Retina (tissue), 1 donor: Measurements from ENCODE around the gene KCNK4.

Experiments used
- DNase-seq: peaks from one replicate; pipeline ENCODE4 v3.0.0-alpha.2; 2016

The KCNK4 gene

DNA sequence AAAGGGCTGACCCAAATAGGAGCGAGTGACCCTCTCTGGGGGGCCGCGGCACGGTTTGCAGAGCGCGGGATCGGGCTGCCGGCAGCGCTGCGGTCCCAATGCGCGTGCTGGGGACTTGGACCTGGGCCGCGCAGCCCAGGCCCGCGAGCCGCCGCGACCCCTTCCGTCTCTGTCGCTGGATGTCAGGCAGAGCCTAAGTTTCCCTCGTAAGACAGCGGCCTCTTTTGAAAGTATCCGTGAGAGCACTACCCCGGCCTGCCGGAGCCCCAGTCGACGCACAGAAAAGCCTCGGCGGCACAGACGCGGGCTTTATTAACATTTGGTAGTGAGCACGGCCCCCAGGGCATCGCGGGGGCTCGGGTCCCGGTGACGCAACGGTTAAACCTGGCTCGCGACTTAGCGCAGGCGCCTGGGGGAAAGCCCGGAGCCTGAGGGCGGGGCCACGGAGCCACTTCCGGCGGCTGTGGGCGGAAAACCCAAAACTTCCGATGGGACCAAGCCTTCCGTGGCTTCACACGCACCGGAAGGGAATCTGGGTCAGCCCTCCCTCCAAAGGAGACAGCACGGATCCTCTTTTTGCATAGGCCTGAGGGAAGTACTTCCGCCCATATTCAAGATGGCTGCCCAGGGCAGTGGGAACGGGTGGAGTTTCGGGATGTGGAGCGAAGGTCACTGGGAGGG is 21.4 kb upstream of the KCNK4 start:
- DNase-seq: peak; percentile 99

GRCh38 chr11:64275031-64275800 is 15.9 kb upstream of the KCNK4 start:
- DNase-seq: no peak

DNA sequence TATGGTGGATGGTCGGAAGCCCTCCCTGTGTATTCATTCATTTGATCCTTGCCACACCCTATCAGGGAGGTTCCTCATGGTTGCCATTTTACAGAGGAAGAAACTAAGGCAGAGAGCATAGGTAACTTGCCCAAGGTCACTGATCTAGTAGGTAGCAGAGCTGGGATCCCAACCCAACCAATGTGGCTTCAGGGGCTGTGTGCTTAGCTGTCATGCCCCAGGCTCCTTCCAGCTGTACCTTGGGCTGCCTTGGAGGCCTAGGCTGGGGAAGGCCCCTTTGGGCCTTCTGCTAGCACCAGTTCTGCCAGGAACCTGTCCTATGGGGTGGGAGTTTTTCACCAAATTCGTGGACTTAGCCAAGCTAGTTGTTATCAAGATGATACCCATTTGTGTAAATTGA is 15.3 kb upstream of the KCNK4 start:
- DNase-seq: no peak

DNA sequence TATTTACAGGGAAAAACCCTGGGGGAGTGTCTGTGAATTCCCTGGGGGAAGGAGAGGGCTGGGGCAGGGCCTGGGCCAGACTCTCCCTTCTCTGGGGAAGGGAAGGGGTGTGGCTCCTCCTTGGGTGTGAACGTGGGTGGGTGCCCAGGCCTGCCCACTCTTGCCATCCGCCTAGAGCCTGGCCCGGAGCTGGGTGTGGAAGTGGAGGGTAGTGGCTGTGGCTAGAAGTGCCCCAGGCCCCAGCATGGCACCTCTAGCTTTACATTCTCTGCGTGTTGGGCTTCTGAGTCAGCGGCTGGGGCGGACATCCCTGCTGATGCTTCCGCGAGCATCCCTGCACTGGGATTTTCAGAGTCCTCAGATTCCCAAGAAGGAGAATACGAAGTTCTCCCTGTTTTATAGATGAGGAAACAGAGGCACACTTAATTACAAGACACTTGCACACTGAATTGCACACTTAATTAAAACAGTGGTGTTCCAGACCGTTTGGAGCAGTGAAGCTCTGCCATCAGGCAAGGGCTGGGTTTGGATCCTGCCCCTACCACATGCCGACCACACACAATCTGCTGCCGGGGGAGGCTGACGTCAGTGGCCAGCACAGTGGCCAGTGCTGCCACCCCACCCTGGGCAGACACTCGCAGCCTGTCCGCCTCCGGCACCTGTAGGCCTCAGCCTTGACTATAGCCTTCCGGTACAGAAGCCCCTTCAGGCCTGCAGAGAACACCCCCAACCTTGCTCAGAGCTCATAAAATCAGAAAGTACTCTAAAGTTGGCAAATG is 14.3 kb upstream of the KCNK4 start:
- DNase-seq: no peak

DNA sequence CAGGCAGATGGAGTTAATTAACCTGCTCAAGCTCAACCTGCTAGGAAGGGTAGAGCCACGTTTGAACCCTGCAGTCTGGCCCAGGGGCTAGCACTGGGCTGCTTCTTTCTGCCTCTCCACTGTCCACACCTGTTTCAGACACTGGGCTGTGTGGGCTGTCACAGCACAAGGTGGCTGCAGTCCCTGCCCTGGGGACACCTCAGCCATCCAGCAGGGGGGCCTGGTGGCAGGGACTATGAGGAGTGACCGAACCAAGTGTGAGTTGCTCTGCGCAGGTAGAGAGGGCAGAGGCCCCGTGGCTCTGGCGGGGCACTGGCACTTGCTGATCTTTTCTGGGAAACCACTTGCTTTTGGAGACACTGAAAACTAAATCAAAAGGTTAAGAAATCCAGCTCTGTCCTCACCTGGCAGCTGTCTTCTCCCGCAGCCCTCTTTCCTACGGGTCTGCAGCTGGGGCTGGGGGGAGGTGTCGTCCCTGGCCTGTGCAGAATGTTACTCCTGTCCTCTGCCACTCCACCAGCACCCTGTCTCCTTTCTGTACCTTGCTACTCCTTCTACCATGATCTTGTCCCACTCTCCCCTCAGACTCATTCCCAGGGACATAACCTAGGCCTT is 12.4 kb upstream of the KCNK4 start:
- no peak for DNase-seq

GRCh38 chr11:64281957-64282770 is 8.9 kb upstream of the KCNK4 start:
- no peak for DNase-seq

DNA sequence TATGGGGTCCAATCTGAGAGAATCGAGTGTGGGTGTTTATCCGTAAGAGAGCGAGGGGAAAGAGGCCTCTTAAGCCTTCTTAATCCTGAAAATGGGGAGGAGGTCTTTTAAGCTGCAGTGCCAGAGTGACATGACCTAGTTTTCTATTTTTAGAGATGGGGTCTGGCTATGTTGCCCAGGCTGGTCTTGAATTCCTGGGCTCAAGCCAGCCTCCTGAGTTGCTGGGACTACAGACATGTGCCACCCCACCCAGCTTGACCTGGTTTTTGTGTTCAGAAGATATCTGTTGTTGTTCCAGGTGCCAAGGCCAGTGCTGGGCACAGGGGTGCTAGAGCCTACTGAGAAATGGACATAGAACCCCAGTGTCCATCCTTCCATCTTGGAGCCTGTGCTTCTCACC is 8.0 kb upstream of the KCNK4 start:
- DNase-seq: no peak

DNA sequence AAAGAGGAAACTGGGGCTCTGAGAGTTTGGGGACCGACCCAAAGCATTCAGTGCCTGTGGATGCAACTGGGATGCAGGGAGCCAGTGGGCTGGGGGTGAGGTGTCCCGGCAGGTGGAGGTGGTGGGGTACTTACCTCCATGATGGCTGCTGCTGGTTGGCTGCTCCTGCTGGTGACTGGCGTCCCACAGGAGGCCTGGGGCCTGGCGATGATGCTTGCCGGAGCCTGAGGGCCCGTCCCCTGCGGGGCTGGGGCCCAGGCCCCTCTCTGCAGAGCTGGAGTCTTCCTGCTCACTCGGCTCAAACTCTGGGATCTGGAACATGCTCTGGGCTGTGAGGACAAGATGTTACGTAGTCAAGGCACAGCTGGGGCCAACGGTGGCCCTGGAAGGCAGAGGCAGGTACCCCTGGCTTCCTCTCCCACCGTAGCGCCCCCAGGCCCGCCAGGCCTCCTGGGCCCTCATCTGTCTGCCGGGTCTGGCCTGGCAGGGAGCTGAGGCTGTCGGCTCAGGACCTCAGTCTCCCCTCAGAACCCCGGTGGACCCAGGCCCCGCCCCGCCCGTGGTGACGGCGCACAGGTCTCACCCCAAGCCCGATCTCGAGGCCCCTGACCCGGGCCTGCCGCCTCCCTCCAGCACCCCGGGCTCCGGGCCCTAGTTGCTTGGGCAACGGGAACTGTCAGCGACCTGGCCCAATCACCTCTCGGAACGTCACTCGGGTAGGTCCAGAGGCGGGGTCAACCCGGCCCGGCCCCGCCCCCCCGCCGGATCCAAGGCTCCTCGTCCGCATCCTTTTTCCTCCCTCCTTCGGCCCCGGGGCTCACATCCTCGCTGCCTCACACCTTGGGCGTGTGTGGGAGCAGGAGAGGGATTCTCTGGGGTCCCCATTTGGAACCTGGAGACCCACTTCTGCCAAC is 6.8 kb upstream of the KCNK4 start, which contains the start of gene BAD:
BAD (minus strand) TSS at position 618 of the 914 bp plus-strand sequence; CDS start at position 321, 297 bp downstream.
- DNase-seq: peak; percentile 97

GRCh38 chr11:64284962-64285884 is 5.9 kb upstream of the KCNK4 start, which contains the start of gene GPR137:
Gene GPR137, plus strand, starts transcription at chr11:64285848. Its CDS starts 677 bp downstream, at chr11:64286525.
- peak; percentile 98 for DNase-seq

GRCh38 chr11:64285885-64286800 is 5.0 kb upstream of the KCNK4 start:
- no peak for DNase-seq

GRCh38 chr11:64286801-64287159 is 4.3 kb upstream of the KCNK4 start:
- no peak for DNase-seq

DNA sequence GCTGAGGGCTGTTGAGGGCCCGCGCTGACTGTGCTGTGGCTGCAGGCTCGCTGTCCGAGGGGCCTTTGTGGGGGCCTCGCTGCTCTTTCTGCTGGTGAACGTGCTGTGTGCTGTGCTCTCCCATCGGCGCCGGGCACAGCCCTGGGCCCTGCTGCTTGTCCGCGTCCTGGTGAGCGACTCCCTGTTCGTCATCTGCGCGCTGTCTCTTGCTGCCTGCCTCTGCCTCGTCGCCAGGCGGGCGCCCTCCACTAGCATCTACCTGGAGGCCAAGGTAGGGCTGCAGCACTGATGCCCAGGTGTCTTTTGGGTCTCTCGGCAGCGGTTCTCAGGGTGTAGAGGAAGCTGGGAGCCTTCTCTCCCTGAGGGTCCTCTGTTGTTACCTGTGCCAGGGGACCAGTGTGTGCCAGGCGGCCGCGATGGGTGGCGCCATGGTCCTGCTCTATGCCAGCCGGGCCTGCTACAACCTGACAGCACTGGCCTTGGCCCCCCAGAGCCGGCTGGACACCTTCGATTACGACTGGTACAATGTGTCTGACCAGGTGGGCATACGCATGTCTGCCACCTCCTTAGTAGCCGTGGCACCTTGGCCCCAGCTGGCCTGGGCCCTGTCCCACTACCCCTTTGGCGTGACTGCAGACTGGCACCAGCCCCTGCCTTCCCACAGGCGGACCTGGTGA is 3.3 kb upstream of the KCNK4 start:
- no peak for DNase-seq

DNA sequence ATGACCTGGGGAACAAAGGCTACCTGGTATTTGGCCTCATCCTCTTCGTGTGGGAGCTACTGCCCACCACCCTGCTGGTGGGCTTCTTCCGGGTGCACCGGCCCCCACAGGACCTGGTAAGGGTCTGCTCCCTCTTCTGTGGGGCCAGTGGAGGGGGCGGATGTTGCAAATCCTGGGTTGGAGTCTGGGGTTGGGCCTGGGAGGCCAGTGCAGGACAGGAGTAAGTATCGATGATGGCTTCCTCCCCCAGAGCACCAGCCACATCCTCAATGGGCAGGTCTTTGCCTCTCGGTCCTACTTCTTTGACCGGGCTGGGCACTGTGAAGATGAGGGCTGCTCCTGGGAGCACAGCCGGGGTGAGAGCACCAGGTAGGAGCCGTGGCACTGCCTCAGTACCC is 2.8 kb upstream of the KCNK4 start:
- DNase-seq: no peak

DNA sequence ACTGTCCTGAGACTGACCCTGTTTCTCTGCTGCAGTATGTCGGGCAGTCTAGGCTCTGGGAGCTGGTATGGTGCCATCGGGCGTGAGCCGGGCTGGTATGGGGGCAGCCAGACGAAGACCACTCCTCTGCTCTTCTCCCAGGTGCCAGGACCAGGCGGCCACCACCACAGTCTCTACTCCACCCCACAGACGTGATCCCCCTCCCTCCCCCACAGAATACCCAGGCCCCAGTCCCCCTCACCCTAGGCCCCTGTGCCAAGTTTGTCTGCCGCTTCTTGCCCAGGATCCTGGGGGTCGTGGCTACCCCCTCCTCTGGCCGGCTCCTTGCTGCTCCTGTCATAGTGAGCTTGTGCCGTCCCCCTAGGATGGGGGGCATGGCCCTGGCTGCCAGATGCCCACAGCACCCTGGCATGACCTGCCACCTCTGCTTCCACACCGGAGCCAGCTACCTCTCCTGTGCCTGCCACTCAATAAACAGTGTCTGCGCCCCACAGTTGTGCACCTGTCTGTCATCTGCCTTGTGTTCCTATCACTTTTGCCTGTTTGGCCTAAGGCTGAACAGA is 2.0 kb upstream of the KCNK4 start:
- DNase-seq: no peak

DNA sequence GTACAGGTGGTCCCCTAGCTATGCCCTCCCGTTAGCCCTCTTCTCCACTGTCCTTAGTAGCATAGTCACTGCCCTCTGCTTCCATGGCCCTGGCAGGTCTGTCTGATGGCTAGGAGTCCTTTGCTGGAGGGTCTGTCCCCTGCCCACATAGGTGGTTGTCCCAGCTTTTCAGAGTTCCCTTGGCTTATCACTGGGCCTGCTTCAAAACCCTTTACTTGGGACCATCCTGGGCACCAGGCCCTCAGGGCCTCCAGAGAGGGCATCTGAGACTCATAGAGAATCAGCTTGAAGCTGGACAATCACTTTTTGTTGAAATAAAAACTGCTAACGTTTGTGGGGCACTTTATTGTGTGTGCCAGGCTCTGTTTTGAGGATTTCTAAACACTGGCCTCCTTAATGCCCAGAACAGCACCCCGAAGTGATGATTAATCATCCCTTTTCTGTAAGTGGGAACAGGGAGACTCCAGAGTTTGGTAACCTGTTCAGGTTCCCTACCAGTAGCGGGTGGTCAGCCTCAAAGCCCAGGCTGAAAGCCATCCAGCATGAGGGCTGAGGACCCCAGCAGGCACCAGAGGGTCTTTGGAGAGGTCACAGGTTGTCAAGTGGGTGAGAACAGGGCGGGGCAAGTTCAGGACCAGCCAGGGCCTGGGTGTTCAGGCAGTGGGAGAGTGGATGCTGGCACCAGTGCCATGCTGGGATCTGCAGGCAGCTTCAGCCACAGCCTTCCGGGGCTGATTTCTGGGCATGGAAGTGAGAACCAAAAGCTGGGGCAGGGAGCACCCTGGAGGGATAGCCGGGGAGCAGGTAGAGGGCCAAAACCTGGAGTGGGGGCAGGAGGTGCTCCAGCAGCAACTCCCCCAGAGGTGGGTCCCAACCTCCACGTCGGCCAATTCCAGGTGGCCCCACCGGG is 495 bp upstream of the KCNK4 start:
- no peak for DNase-seq

DNA sequence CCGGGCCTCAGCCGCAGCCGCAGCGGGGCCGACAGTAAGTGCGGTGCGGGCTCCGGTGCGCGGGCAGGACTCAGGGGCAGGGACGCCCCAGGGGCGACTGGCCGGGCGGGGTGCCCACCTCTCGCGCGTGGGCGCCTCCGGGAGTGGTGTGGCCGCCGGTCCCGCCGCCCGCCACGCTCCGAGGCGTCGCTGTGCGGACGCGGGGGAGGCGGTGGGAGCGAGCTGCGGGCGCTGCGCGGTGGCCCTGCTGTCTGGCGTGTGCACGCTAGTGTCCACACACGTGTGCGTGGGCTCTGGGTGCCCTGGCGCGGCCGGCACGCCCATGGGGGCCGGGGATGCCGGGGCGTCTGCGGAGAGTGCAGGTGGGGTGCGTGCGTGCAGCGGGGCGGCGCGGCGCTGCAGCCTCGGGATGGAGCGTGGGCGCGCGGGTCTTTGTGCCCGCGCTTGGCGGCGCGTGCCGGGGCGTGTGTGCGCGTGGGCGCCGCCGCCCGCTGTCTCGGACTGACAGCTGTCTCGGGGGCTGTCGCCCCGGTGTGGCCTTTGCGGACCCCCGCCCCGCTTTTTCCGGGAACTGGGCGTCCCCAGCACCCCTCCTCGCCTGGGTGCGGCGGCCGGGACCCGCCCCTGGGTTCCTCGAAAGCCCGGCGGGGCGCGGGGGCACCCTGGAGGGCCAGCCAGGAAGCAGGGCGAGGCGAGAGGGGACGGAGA is 804 bp downstream of the KCNK4 start:
- DNase-seq: peak; percentile 61
